H7 (cell line): ENCODE measurements around the gene ZFP1. TPM values are rescaled to one million over a fixed set of nuclear protein-coding genes. Genes with fewer than 3 reads are reported as not detected.
A peak's percentile ranks its signal among the peaks of the same experiment; 100 is the strongest.
"Not testable (repeated sequence)": the region's sequence is repeated elsewhere in the genome, so short reads cannot be mapped to it uniquely, and the experiment has no call there.

Experiments
- DNase-seq: peaks from one replicate; pipeline ENCODE4 v3.0.0; 2012
- H3K27me3 ChIP-seq: 2 replicates; pipeline ENCODE4 v1.6.0; 2011; ENCODE audit warnings: mild to moderate bottlenecking, low read length; ENCODE audit not compliant: control insufficient read depth, insufficient read depth
- H3K36me3 ChIP-seq: replicated peaks from 2 replicates; pipeline ENCODE4 v1.5.1; 2011; ENCODE audit warnings: low read length; ENCODE audit not compliant: control insufficient read depth, insufficient read depth
- H3K4me3 ChIP-seq: 2 replicates; pipeline ENCODE4 v1.5.1; 2011; ENCODE audit warnings: low read depth, mild to moderate bottlenecking, control low read depth, low read length, moderate library complexity; ENCODE audit not compliant: insufficient read depth
- total RNA-seq: library from RNA; depleted of rRNA; stranded (reverse); fragments of >200 nt; shearing (Covaris generic); gene quantifications from 2 replicates; pipeline ENCODE4 v1.2.3, GENCODE V29; 2014

The ZFP1 gene
- total RNA-seq, 1 experiment from 2014 or later = 6.1 TPM

- no peak for DNase-seq
- no peaks in the 10 kb centered on the region for H3K36me3 ChIP-seq
- no peak overlapping the region for H3K4me3 ChIP-seq
- H3K27me3 ChIP-seq = no peaks in the 10 kb centered on the region
These were observed 28.1 kb upstream of the ZFP1 start for GRCh38 chr16:75120253-75120652.

DNA sequence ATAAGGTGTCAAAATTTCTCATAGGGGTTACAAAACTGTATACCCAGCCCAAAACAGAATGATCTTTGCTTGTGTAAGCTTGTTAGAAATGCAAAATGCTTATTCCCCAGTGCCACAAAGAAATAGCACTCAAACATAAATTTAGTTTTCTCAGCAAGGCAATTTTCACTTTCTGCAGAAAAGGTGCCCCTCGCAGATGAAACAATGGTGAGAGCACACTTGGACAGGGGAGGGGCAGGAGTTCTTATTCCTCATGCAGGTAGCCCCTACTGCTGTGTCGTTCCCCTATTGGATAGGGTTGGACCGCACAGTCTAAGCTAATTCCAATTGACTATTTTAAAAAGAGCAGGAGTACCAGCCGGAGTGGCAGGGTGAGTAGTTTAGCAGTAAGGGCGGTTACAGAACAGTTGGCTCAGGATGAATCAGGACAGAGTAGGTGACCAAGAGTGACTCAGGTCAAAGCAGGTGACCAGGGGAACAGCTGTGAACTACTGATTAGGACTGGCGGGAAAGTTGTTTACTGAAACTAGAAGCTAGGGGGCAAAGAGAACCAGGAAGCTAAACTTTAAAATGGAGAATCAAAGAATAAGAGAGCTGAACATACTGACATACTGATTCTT lies 26.3 kb upstream of the ZFP1 start:
- DNase-seq = no peak
- H3K27me3 ChIP-seq = no peaks in the 10 kb centered on the region
- H3K4me3 ChIP-seq = no peak overlapping the region
- H3K36me3 ChIP-seq = no peaks in the 10 kb centered on the region

DNA sequence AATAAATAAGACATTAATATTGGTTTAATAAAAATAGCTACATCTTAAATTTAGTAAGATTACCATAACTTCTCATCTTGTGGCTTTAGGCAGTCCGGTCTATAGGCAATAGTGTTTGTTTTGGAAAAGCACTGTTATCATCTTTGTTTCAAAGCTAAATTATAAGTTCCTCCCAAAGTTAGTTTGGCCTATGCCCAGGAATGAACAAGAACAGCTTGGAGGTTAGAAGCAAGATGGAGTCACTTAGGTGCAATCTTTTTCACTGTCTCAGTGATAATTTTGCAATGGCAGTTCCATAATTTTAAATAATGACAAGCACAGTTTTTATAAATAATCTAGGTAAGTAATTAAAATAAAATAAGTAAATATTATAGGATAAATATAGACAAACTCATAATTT lies 25.7 kb upstream of the ZFP1 start:
- no peak overlapping the region for H3K4me3 ChIP-seq
- no peak for DNase-seq
- no peaks in the 10 kb centered on the region for H3K36me3 ChIP-seq
- no peaks in the 10 kb centered on the region for H3K27me3 ChIP-seq

DNA sequence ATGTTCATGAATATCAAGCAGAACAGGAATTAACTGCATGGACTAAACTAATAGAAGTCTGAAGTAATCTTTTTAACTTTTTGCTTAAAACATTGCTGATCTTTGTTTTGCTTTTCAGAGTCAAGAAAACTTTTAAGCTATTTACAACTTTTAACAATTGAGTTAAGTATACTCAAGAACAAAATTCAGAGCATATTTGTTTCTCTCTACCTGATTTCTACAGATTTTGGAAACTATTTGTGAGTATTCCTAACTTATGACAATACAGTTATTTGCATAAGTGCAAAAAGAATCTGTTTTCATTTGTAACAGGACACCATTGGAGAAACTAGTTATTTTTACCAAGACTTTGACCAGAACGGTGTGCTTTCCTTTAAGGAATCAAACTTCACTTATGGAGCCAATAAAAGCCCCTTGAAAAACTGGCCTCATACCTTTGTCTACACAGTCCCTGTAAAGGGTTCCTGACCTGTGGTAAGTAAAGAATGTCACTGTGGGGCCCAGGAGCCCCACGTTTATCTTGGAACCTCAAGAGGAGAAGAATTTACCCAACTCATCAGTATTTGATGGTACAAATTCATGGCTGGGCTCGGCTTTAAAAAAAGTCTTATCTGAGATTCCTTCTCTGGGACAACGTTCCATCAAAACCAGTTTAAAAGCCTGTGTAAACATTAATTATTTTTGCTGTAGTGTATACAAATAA lies 20.5 kb upstream of the ZFP1 start:
- H3K36me3 ChIP-seq = no peaks in the 10 kb centered on the region
- H3K4me3 ChIP-seq = no peak overlapping the region
- no peak for DNase-seq
- no peaks in the 10 kb centered on the region for H3K27me3 ChIP-seq

DNA sequence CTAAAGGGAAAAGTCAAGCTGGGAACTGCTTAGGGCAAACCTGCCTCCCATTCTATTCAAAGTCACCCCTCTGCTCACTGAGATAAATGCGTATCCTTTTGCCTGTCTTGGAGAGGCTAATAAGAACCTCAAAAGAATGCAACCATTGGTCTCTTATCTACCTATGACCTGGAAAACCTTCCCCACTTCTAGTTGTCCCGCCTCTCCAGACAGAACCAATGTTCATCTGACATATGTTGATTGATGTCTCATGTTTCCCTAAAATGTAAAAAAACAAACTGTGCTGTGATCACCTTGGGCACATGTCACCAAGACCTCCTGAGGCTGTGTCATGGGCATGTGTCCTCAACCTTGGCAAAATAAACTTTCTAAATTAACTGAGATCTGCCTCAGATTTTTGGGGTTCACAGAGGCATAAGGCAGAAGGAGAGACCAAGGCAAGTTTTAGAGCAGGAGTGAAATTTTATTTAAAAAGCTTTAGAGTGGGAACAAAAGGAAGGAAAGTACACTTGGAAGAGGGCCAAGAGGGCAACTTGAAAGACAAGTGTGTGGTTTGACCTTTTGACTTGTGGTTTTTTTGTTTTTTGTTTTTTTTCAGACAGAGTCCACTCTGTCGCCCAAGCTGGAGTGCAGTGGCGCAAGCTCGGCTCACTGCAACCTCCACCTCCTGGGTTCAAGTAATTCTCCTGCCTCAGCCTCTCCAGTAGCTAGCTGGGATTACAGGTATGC lies 18.7 kb upstream of the ZFP1 start:
- H3K27me3 ChIP-seq, DNase-seq, H3K4me3 ChIP-seq, H3K36me3 ChIP-seq: not testable (repeated sequence)

- Histone ChIP-seq H3K36me3 (no peaks in the 10 kb centered on the region), H3K4me3 (no peak overlapping the region), H3K27me3 (no peaks in the 10 kb centered on the region)
- no peak for DNase-seq
These were observed 18.1 kb upstream of the ZFP1 start for GRCh38 chr16:75130150-75130771.

DNA sequence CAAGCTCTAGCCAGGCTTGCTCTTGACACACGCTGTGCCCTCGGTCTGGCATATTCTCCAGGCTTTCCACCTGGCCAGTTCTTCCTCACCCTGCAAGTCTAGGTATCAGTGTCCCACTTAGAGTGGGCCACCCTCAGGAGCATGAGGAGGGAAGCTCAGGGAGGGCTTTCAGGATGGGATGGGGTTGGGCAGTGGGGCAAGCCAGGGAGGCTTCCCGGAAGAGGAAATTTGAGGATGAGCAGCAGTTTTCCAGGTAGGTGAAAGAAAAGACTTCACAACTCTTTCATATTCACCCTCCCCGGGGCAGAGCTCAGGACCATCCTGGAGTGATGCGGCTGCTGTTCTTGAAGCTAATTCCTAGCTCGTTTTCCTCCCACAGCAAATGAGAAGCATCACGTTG lies 17.2 kb upstream of the ZFP1 start:
- Histone ChIP-seq H3K4me3 (no peak overlapping the region), H3K27me3 (no peaks in the 10 kb centered on the region), H3K36me3 (no peaks in the 10 kb centered on the region)
- DNase-seq = no peak

GRCh38 chr16:75138233-75138632 lies 10.1 kb upstream of the ZFP1 start:
- H3K36me3 ChIP-seq = no peaks in the 10 kb centered on the region
- DNase-seq = no peak
- no peaks in the 10 kb centered on the region for H3K27me3 ChIP-seq
- H3K4me3 ChIP-seq = no peak overlapping the region

DNA sequence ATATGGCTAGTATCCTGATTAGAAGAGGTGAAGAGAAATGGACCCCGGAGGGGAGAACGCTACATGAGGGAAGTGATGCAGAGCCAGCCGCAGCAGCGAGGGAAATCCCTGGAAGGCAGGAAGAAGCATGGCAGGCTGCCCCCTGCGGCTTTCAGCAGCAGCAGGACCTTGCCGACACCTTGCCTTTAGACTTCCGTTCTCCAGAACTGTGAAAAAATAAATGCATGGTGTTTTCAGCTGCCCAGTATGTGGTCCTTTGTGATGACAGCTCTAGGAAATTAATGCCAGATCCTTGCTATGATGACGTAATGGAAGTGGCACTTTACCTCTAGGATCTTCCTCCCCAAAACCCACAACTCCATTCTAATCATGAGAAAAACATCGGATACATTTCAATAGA lies 9.7 kb upstream of the ZFP1 start:
- Histone ChIP-seq H3K4me3 (no peak overlapping the region), H3K27me3 (no peaks in the 10 kb centered on the region), H3K36me3 (no peaks in the 10 kb centered on the region)
- peak; percentile 71 for DNase-seq

DNA sequence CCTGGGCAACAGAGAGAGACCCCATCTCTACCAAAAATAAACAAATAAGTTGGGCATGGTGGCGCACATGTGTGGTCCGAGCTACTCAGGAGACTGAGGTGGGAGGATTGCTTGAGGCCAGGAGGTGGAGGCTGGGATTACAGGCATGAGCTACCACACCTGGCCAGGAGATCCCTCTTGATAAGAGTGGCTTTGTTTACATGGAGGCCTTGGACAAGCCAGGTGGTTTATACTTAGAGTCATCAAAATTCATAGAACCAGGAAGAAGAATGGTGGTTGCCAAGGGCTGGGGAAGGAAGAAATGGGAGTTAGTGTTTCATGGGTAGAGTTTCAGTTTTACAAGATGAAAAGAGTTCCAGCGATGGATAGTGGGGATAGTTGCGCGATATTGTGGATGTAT lies 8.8 kb upstream of the ZFP1 start:
- DNase-seq = no peak
- no peak overlapping the region for H3K4me3 ChIP-seq
- H3K36me3 ChIP-seq = no peaks in the 10 kb centered on the region
- no peaks in the 10 kb centered on the region for H3K27me3 ChIP-seq

- H3K27me3 ChIP-seq = no peaks in the 10 kb centered on the region
- DNase-seq = no peak
- no peaks in the 10 kb centered on the region for H3K36me3 ChIP-seq
- H3K4me3 ChIP-seq = no peak overlapping the region
These were observed 4.4 kb upstream of the ZFP1 start for GRCh38 chr16:75143941-75144340.

- no peaks in the 10 kb centered on the region for H3K36me3 ChIP-seq
- no peaks in the 10 kb centered on the region for H3K27me3 ChIP-seq
- DNase-seq = no peak
- H3K4me3 ChIP-seq = no peak overlapping the region
These were observed 385 bp upstream of the ZFP1 start for GRCh38 chr16:75147968-75148310.

DNA sequence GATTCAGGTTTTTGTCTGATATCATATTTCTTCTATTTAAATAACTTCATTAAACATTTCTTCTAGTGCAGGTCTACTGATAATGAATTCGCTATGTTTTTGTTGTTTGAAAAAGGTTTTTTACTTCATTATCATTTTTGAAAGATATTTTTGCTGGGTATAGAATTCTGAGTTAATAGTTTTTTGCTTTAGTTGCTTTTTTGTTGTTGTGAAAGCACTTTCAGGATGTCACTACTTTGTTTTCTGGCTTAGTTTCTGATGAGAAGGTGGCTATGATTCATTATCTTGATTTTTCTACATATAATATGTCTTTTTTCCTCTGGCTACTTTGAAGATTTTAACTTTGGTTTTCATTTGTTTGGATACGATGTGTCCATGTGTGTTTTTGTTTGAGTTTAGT lies 3.5 kb downstream of the ZFP1 start:
- Histone ChIP-seq H3K36me3 (peaks cover 2% of the 10 kb centered on the region), H3K27me3 (no peaks in the 10 kb centered on the region), H3K4me3 (no peak overlapping the region)
- no peak for DNase-seq

- no peak for DNase-seq
- no peaks in the 10 kb centered on the region for H3K27me3 ChIP-seq
- H3K36me3 ChIP-seq = peaks cover 2% of the 10 kb centered on the region
- H3K4me3 ChIP-seq = no peak overlapping the region
These were observed 4.3 kb downstream of the ZFP1 start for GRCh38 chr16:75152635-75153034.

DNA sequence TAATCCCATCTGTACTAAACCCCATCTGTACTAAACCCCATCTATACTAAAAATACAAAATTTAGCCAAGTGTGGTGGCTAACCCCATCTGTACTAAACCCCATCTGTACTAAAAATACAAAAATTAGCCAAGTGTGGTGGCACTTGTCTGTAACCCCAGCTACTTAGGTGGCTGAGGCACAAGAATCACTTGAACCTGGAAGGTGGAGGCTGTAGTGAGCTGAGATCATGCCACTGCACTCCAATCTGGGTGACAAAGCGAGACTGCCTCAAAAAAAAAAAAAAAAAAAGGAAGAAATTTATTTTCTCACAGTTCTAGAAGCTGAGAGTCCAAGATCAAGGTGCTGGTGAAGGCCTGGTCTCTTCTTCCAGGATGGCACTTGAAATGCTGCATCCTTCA lies 12.1 kb downstream of the ZFP1 start:
- H3K36me3 ChIP-seq = no peaks in the 10 kb centered on the region; the same call in none of the 2 replicates
- H3K27me3 ChIP-seq = no peaks in the 10 kb centered on the region
- DNase-seq = no peak
- no peak overlapping the region for H3K4me3 ChIP-seq
